Measurements from ENCODE around the gene DENND6B.

GRCh38 chr22:50278461-50278860 lies 48.4 kb downstream of the DENND6B start:
- TF ChIP-seq, protein P1, sequence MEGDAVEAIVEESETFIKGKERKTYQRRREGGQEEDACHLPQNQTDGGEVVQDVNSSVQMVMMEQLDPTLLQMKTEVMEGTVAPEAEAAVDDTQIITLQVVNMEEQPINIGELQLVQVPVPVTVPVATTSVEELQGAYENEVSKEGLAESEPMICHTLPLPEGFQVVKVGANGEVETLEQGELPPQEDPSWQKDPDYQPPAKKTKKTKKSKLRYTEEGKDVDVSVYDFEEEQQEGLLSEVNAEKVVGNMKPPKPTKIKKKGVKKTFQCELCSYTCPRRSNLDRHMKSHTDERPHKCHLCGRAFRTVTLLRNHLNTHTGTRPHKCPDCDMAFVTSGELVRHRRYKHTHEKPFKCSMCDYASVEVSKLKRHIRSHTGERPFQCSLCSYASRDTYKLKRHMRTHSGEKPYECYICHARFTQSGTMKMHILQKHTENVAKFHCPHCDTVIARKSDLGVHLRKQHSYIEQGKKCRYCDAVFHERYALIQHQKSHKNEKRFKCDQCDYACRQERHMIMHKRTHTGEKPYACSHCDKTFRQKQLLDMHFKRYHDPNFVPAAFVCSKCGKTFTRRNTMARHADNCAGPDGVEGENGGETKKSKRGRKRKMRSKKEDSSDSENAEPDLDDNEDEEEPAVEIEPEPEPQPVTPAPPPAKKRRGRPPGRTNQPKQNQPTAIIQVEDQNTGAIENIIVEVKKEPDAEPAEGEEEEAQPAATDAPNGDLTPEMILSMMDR (IDR thresholded peaks at IDR 0.05), result no peak
- TF ChIP-seq EZH2 (IDR thresholded peaks at IDR 0.05; ENCODE audit: borderline replicate concordance, insufficient read depth, low read depth, low read length, poor library complexity, severe bottlenecking), result no peak
